ENCODE measurements around the gene IPO9. TPM values are rescaled to one million over a fixed set of nuclear protein-coding genes. Genes with fewer than 3 reads are reported as not detected.
"Not testable (repeated sequence)": the region's sequence is repeated elsewhere in the genome, so short reads cannot be mapped to it uniquely, and the experiment has no call there.

Gene IPO9
- total RNA-seq, 1 experiment from 2014 or later: 106 TPM

DNA sequence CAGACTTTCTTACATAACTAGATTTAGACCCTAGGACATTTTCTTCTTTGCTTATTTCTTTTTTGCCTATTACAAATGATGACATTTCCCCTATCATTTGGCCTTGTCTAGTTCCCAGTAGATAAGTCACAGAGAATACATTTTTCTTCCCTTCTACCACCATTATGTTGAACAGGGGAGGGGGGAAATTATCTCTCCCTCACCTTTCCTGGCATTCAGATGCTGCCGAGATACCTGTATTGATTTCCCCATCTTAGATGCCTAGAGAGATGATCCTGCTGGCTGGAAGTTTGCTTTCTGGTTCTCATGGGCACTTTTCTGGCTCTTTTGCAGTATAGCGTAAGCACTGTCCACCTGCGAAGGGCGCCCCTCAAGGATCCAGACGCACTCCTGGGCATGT lies 5.7 kb downstream of the IPO9 start:
- DNase-seq (ENCODE audit: low read depth, low spot score): no peak
- ATAC-seq: no peak
- H3K9me3 ChIP-seq (ENCODE audit: control insufficient read depth, insufficient read depth, low read depth, low read length): no peaks in the 10 kb centered on the region
- no peaks in the 10 kb centered on the region for H3K27me3 ChIP-seq (ENCODE audit: control insufficient read depth, insufficient read depth, low read length)
- TF ChIP-seq, protein P1, sequence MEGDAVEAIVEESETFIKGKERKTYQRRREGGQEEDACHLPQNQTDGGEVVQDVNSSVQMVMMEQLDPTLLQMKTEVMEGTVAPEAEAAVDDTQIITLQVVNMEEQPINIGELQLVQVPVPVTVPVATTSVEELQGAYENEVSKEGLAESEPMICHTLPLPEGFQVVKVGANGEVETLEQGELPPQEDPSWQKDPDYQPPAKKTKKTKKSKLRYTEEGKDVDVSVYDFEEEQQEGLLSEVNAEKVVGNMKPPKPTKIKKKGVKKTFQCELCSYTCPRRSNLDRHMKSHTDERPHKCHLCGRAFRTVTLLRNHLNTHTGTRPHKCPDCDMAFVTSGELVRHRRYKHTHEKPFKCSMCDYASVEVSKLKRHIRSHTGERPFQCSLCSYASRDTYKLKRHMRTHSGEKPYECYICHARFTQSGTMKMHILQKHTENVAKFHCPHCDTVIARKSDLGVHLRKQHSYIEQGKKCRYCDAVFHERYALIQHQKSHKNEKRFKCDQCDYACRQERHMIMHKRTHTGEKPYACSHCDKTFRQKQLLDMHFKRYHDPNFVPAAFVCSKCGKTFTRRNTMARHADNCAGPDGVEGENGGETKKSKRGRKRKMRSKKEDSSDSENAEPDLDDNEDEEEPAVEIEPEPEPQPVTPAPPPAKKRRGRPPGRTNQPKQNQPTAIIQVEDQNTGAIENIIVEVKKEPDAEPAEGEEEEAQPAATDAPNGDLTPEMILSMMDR (IDR thresholded peaks at IDR 0.05): no peak
- TF ChIP-seq, protein P2, sequence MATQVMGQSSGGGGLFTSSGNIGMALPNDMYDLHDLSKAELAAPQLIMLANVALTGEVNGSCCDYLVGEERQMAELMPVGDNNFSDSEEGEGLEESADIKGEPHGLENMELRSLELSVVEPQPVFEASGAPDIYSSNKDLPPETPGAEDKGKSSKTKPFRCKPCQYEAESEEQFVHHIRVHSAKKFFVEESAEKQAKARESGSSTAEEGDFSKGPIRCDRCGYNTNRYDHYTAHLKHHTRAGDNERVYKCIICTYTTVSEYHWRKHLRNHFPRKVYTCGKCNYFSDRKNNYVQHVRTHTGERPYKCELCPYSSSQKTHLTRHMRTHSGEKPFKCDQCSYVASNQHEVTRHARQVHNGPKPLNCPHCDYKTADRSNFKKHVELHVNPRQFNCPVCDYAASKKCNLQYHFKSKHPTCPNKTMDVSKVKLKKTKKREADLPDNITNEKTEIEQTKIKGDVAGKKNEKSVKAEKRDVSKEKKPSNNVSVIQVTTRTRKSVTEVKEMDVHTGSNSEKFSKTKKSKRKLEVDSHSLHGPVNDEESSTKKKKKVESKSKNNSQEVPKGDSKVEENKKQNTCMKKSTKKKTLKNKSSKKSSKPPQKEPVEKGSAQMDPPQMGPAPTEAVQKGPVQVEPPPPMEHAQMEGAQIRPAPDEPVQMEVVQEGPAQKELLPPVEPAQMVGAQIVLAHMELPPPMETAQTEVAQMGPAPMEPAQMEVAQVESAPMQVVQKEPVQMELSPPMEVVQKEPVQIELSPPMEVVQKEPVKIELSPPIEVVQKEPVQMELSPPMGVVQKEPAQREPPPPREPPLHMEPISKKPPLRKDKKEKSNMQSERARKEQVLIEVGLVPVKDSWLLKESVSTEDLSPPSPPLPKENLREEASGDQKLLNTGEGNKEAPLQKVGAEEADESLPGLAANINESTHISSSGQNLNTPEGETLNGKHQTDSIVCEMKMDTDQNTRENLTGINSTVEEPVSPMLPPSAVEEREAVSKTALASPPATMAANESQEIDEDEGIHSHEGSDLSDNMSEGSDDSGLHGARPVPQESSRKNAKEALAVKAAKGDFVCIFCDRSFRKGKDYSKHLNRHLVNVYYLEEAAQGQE (IDR thresholded peaks at IDR 0.05; ENCODE audit: insufficient read depth in 1 of 2, low read depth in 2 of 2, low read length in 1 of 2): no peak
- TF ChIP-seq TCF7L2 (IDR thresholded peaks at IDR 0.05; ENCODE audit: low read depth, low read length): no peak
- TF ChIP-seq POLR2AphosphoS5 (IDR thresholded peaks at IDR 0.05; ENCODE audit: low read depth, low read length): no peak
- H3K36me3 ChIP-seq (ENCODE audit: control insufficient read depth, insufficient read depth, low read length): no peaks in the 10 kb centered on the region; the same call in 1 of the 2 replicates
- peaks cover 22% of the 10 kb centered on the region for H3K4me1 ChIP-seq (ENCODE audit: control insufficient read depth, insufficient read depth, low read length)
- POLR2A ChIA-PET: interaction anchor here (0.6 kb wide), 1 partner anchor 49 kb away, joined by 10 read pairs; no protein-coding TSS in a partner anchor
- H3K4me3 ChIP-seq (ENCODE audit: low read depth in 2 of 2, low read length in 2 of 2): no peak overlapping the region
- no TSS peak for BruUV-seq (replicated peaks)
- CTCF ChIA-PET: no interaction called here
- in situ Hi-C loops (cut with HindIII; ENCODE audit: low pct_unique_long_range_greater_than_20kb, low sequenced_read_pairs): no loop called here
- no peak overlapping the region for H3K27ac ChIP-seq (ENCODE audit: low read length)
- intact Hi-C loops (cut with micrococcal nuclease; ENCODE audit: unreplicated experiment): no loop called here

DNA sequence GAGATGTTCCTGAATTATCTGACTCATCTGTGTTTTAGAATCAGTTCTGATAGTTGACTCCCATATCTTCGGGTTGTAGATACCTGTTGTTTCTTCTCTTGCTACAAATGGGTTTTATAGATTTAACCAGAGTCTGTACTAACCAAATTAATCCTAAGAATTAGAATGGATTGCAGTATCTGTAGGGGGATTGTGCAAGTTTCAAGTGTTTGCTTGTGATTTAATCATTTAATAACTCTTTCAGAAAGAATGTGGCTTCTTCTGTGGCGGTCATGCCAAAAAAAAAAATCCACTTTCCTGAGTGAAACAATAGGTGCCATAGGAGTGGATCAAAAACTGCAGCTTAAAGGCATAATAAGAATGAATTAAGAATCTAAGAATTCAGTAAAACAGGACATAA lies 9.4 kb downstream of the IPO9 start:
- Histone ChIP-seq H3K36me3 (ENCODE audit: control insufficient read depth, insufficient read depth, low read length) (no peaks in the 10 kb centered on the region), H3K4me1 (ENCODE audit: control insufficient read depth, insufficient read depth, low read length) (peaks cover 2% of the 10 kb centered on the region; the same call in 1 of the 2 replicates), H3K27ac (ENCODE audit: low read length) (no peak overlapping the region), H3K9me3 (ENCODE audit: control insufficient read depth, insufficient read depth, low read depth, low read length) (no peaks in the 10 kb centered on the region), H3K4me3 (ENCODE audit: low read depth in 2 of 2, low read length in 2 of 2) (no peak overlapping the region), H3K27me3 (ENCODE audit: control insufficient read depth, insufficient read depth, low read length) (no peaks in the 10 kb centered on the region)
- BruUV-seq (replicated peaks): no TSS peak
- POLR2A ChIA-PET: interaction anchor here (0.7 kb wide), 1 partner anchor 328 kb away, joined by 6 read pairs; no protein-coding TSS in a partner anchor
- in situ Hi-C loops (cut with HindIII; ENCODE audit: low pct_unique_long_range_greater_than_20kb, low sequenced_read_pairs) (no loop called here), intact Hi-C loops (cut with micrococcal nuclease; ENCODE audit: unreplicated experiment) (no loop called here)
- TF ChIP-seq, protein P2 (IDR thresholded peaks at IDR 0.05; ENCODE audit: insufficient read depth in 1 of 2, low read depth in 2 of 2, low read length in 1 of 2): no peak
- TF ChIP-seq TCF7L2 (IDR thresholded peaks at IDR 0.05; ENCODE audit: low read depth, low read length) (no peak), SIN3A (IDR thresholded peaks at IDR 0.05; ENCODE audit: borderline replicate concordance, insufficient read depth, low read depth, low read length) (no peak)
- CTCF ChIA-PET: no interaction called here
- no peak for ATAC-seq
- no peak for DNase-seq (ENCODE audit: low read depth, low spot score)

DNA sequence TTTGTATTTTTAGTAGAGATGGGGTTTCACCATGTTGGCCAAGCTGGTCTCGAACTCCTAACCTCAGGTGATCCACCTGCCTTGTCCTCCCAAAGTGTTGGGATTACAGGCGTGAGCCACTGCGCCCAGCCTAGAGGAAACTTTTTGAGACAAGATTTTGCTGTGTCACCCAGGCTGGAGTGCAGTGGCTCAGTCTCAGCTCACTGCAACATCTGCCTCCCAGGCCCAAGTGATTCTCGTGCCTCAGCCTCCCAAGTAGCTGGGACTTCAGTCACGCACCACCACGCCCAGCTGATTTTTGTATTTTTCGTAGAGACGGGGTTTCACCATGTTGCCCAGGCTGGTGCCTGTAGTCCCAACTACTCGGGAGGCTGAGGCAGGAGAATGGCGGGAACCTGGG lies 10.1 kb downstream of the IPO9 start:
- in situ Hi-C loops (cut with HindIII; ENCODE audit: low pct_unique_long_range_greater_than_20kb, low sequenced_read_pairs); H3K27ac ChIP-seq (ENCODE audit: low read length); H3K36me3 ChIP-seq (ENCODE audit: control insufficient read depth, insufficient read depth, low read length); CTCF ChIA-PET; BruUV-seq (replicated peaks); ATAC-seq; H3K4me1 ChIP-seq (ENCODE audit: control insufficient read depth, insufficient read depth, low read length); H3K4me3 ChIP-seq (ENCODE audit: low read depth in 2 of 2, low read length in 2 of 2); H3K9me3 ChIP-seq (ENCODE audit: control insufficient read depth, insufficient read depth, low read depth, low read length); intact Hi-C loops (cut with micrococcal nuclease; ENCODE audit: unreplicated experiment); H3K27me3 ChIP-seq (ENCODE audit: control insufficient read depth, insufficient read depth, low read length); DNase-seq (ENCODE audit: low read depth, low spot score): not testable (repeated sequence)
- POLR2A ChIA-PET: interaction anchor here (0.7 kb wide), 1 partner anchor 55 kb away, joined by 3 read pairs; no protein-coding TSS in a partner anchor
